ENCODE measurements around the gene CLTC. TPM values are rescaled to one million over a fixed set of nuclear protein-coding genes. Genes with fewer than 3 reads are reported as not detected.

Gene CLTC
- total and polyA plus RNA-seq, 2 donors (not counting 1 experiment from before 2014, with no cell fraction given): 25.9 to 114 TPM

DNA sequence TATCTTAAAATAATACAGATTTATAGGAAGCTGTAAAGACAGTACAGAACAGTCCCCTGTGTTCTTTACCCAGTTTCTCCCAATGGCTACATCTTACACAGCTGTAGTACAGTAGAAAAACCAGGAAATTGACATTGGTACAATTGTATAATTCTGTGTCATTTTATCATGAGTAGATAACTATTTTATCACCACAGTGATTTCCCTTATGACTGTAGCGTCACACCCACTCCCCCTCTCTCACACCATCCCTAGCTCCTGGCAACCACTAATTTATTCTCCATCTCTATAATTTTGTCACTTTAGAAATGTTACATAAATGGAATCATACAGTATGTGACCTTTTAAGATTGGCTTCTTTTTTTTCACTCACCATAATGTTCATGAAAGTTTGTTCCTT, 30.9 kb downstream of the CLTC start:
- peaks cover 0 to 1% (median 0%) of the 10 kb centered on the region in 3 donors for H3K9me3 ChIP-seq (ENCODE audit: control extremely low read depth in 1 of 3, control insufficient read depth in 2 of 3, insufficient read depth in 1 of 3, low read length in 2 of 3)
- no peak for DNase-seq
- H3K4me3 ChIP-seq (ENCODE audit: control extremely low read depth in 1 of 5, extremely low read depth in 1 of 5, insufficient read depth in 1 of 5, low read depth in 2 of 5, low read length in 4 of 5): no peak overlapping the region
- TF ChIP-seq EZH2 (IDR thresholded peaks at IDR 0.05; ENCODE audit: borderline replicate concordance, insufficient read depth, low read depth, low read length, poor library complexity, severe bottlenecking): no peak
- TF ChIP-seq, protein P1, sequence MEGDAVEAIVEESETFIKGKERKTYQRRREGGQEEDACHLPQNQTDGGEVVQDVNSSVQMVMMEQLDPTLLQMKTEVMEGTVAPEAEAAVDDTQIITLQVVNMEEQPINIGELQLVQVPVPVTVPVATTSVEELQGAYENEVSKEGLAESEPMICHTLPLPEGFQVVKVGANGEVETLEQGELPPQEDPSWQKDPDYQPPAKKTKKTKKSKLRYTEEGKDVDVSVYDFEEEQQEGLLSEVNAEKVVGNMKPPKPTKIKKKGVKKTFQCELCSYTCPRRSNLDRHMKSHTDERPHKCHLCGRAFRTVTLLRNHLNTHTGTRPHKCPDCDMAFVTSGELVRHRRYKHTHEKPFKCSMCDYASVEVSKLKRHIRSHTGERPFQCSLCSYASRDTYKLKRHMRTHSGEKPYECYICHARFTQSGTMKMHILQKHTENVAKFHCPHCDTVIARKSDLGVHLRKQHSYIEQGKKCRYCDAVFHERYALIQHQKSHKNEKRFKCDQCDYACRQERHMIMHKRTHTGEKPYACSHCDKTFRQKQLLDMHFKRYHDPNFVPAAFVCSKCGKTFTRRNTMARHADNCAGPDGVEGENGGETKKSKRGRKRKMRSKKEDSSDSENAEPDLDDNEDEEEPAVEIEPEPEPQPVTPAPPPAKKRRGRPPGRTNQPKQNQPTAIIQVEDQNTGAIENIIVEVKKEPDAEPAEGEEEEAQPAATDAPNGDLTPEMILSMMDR (IDR thresholded peaks at IDR 0.05): no peak
- POLR2A ChIA-PET: no interaction called here
- H3K27ac ChIP-seq (ENCODE audit: low read length in 2 of 2): no peak overlapping the region
- peaks cover 72% of the 10 kb centered on the region for H3K79me2 ChIP-seq (ENCODE audit: control insufficient read depth, insufficient read depth, low read length)
- Mint-ChIP-seq H3K9me3 (ENCODE audit: insufficient read depth) (no peaks in the 10 kb centered on the region), H3K4me1 (peaks cover 6% of the 10 kb centered on the region), H3K27ac (no peak overlapping the region), H3K27me3 (no peaks in the 10 kb centered on the region), H3K4me3 (no peak overlapping the region)
- intact Hi-C loops (cut with micrococcal nuclease): no loop called here
- H3K4me2 ChIP-seq (replicated peaks; ENCODE audit: low read depth, low read length, poor library complexity, severe bottlenecking): no peak overlapping the region
- no peak overlapping the region for H3K9ac ChIP-seq (ENCODE audit: low read length)
- no CpG with 5 or more reads among the region's 1 CpG for WGBS (ENCODE audit: insufficient coverage)
- H2AFZ ChIP-seq (ENCODE audit: insufficient read depth, low read depth, low read length, poor library complexity, severe bottlenecking): no peak overlapping the region
- peaks cover 16% of the 10 kb centered on the region for H4K20me1 ChIP-seq (ENCODE audit: control insufficient read depth, insufficient read depth, low read length, poor library complexity, severe bottlenecking)
- H3K36me3 ChIP-seq (replicated peaks in 1 of 2; ENCODE audit: control extremely low read depth in 1 of 2, control insufficient read depth in 1 of 2, extremely low read depth in 1 of 2, insufficient read depth in 2 of 2, low read length in 1 of 2): peaks cover 13 to 86% of the 10 kb centered on the region in 2 experiments
- CTCF ChIA-PET: interaction anchor here (1.0 kb wide), 1 partner anchor 24 kb away, joined by 4 read pairs; no protein-coding TSS in a partner anchor
- no peaks in the 10 kb centered on the region for H3K27me3 ChIP-seq (replicated peaks in 1 of 4; ENCODE audit: control extremely low read depth in 1 of 4, control insufficient read depth in 3 of 4, insufficient read depth in 4 of 4, low read length in 3 of 4)
- no peak for ATAC-seq (ENCODE audit: low read depth)
- H3K4me1 ChIP-seq (ENCODE audit: control insufficient read depth in 2 of 2, insufficient read depth in 2 of 2, low read length in 2 of 2): no peaks in the 10 kb centered on the region

DNA sequence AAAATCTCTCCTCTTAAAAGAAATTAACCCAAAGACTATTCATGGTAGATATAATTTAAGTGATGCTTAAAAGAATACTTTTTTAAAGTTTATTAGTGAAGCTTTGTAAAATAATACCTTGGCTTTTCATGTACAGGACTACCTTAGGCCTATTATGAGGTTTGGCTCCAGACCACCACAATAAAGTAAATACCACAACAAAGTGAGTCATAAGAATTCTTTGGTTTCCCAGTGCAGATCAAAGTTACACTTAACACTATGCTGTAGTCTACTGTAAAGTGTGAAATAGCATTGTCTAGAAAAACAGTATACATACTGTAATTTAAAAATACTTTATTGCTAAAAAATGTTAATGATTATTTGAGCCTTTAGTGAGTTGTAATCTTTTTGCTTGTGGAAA, 31.7 kb downstream of the CLTC start:
- peaks cover 16% of the 10 kb centered on the region for H4K20me1 ChIP-seq (ENCODE audit: control insufficient read depth, insufficient read depth, low read length, poor library complexity, severe bottlenecking)
- Mint-ChIP-seq H3K9me3 (ENCODE audit: insufficient read depth) (no peaks in the 10 kb centered on the region), H3K4me3 (no peak overlapping the region), H3K27me3 (no peaks in the 10 kb centered on the region), H3K4me1 (peaks cover 5% of the 10 kb centered on the region), H3K27ac (no peak overlapping the region)
- peaks cover 14 to 87% of the 10 kb centered on the region in 2 experiments for H3K36me3 ChIP-seq (replicated peaks in 1 of 2; ENCODE audit: control extremely low read depth in 1 of 2, control insufficient read depth in 1 of 2, extremely low read depth in 1 of 2, insufficient read depth in 2 of 2, low read length in 1 of 2)
- no peak overlapping the region for H3K4me2 ChIP-seq (replicated peaks; ENCODE audit: low read depth, low read length, poor library complexity, severe bottlenecking)
- H3K4me3 ChIP-seq (ENCODE audit: control extremely low read depth in 1 of 5, extremely low read depth in 1 of 5, insufficient read depth in 1 of 5, low read depth in 2 of 5, low read length in 4 of 5): no peak overlapping the region
- ATAC-seq (ENCODE audit: low read depth): no peak
- no peak overlapping the region for H3K27ac ChIP-seq (ENCODE audit: low read length in 2 of 2)
- ChIA-PET CTCF (no interaction called here), POLR2A (no interaction called here)
- H3K27me3 ChIP-seq (replicated peaks in 1 of 4; ENCODE audit: control extremely low read depth in 1 of 4, control insufficient read depth in 3 of 4, insufficient read depth in 4 of 4, low read length in 3 of 4): no peaks in the 10 kb centered on the region
- H3K79me2 ChIP-seq (ENCODE audit: control insufficient read depth, insufficient read depth, low read length): peaks cover 68% of the 10 kb centered on the region
- no peak overlapping the region for H3K9ac ChIP-seq (ENCODE audit: low read length)
- H2AFZ ChIP-seq (ENCODE audit: insufficient read depth, low read depth, low read length, poor library complexity, severe bottlenecking): no peak overlapping the region
- H3K9me3 ChIP-seq (ENCODE audit: control extremely low read depth in 1 of 3, control insufficient read depth in 2 of 3, insufficient read depth in 1 of 3, low read length in 2 of 3): peaks cover 0 to 1% (median 0%) of the 10 kb centered on the region in 3 donors
- TF ChIP-seq, protein P1 (IDR thresholded peaks at IDR 0.05): no peak
- no peak for TF ChIP-seq EZH2 (IDR thresholded peaks at IDR 0.05; ENCODE audit: borderline replicate concordance, insufficient read depth, low read depth, low read length, poor library complexity, severe bottlenecking)
- intact Hi-C loops (cut with micrococcal nuclease): no loop called here
- no peak for DNase-seq
- no peaks in the 10 kb centered on the region for H3K4me1 ChIP-seq (ENCODE audit: control insufficient read depth in 2 of 2, insufficient read depth in 2 of 2, low read length in 2 of 2)
